ENCODE data around the gene EEF2K. TPM values are rescaled to one million over a fixed set of nuclear protein-coding genes. Genes with fewer than 3 reads are reported as not detected.

EEF2K gene
- total RNA-seq, 1 experiment from 2014 or later: 17.5 TPM

GRCh38 chr16:22315979-22316378 lies 109.9 kb downstream of the EEF2K start:
- Mint-ChIP-seq H3K27me3 (ENCODE audit: insufficient read depth, unreplicated experiment) (no peaks in the 10 kb centered on the region), H3K27ac (ENCODE audit: unreplicated experiment) (no peak overlapping the region), H3K4me3 (ENCODE audit: unreplicated experiment) (no peak overlapping the region), H3K4me1 (ENCODE audit: low read depth, unreplicated experiment) (no peaks in the 10 kb centered on the region), H3K9me3 (ENCODE audit: unreplicated experiment) (no peaks in the 10 kb centered on the region), H3K36me3 (ENCODE audit: insufficient read depth, unreplicated experiment) (peaks cover 76% of the 10 kb centered on the region)
- Histone ChIP-seq H3K4me1 (no peaks in the 10 kb centered on the region), H3K36me3 (ENCODE audit: control insufficient read depth, insufficient read depth, low read length) (peaks cover 3% of the 10 kb centered on the region), H3K4me3 (ENCODE audit: low read depth, low read length) (no peak overlapping the region), H3K9me3 (no peaks in the 10 kb centered on the region), H3K27me3 (replicated peaks; ENCODE audit: control insufficient read depth, insufficient read depth, low read length) (no peaks in the 10 kb centered on the region)
- ChIA-PET CTCF (no interaction called here), POLR2A (no interaction called here)
- intact Hi-C loops (cut with micrococcal nuclease; ENCODE audit: unreplicated experiment): no loop called here
- TF ChIP-seq CTCF (IDR thresholded peaks at IDR 0.05; ENCODE audit: insufficient read depth in 1 of 2, low read depth in 1 of 2, low read length in 1 of 2, severe bottlenecking in 1 of 2, unreplicated experiment in 1 of 2): no peak
- no peak for DNase-seq
- BruUV-seq (replicated peaks): no TSS peak

GRCh38 chr16:22316411-22316811 lies 110.3 kb downstream of the EEF2K start:
- DNase-seq: no peak

GRCh38 chr16:22317001-22317530 lies 111.0 kb downstream of the EEF2K start:
- H3K4me3 ChIP-seq (ENCODE audit: low read depth, low read length): no peak overlapping the region
- no peak overlapping the region for H3K4me3 Mint-ChIP-seq (ENCODE audit: unreplicated experiment)
- H3K36me3 Mint-ChIP-seq (ENCODE audit: insufficient read depth, unreplicated experiment): peaks cover 70% of the 10 kb centered on the region
- DNase-seq: no peak
- no peak overlapping the region for H3K27ac Mint-ChIP-seq (ENCODE audit: unreplicated experiment)
- peaks cover 7% of the 10 kb centered on the region for H3K36me3 ChIP-seq (ENCODE audit: control insufficient read depth, insufficient read depth, low read length)
- no peaks in the 10 kb centered on the region for H3K9me3 ChIP-seq
- no peaks in the 10 kb centered on the region for H3K4me1 ChIP-seq
- H3K9me3 Mint-ChIP-seq (ENCODE audit: unreplicated experiment): no peaks in the 10 kb centered on the region
- H3K27me3 ChIP-seq (replicated peaks; ENCODE audit: control insufficient read depth, insufficient read depth, low read length): no peaks in the 10 kb centered on the region
- intact Hi-C loops (cut with micrococcal nuclease; ENCODE audit: unreplicated experiment): no loop called here
- no peak for TF ChIP-seq CTCF (IDR thresholded peaks at IDR 0.05; ENCODE audit: insufficient read depth in 1 of 2, low read depth in 1 of 2, low read length in 1 of 2, severe bottlenecking in 1 of 2, unreplicated experiment in 1 of 2)
- ChIA-PET CTCF (no interaction called here), POLR2A (no interaction called here)
- no peaks in the 10 kb centered on the region for H3K4me1 Mint-ChIP-seq (ENCODE audit: low read depth, unreplicated experiment)
- H3K27me3 Mint-ChIP-seq (ENCODE audit: insufficient read depth, unreplicated experiment): no peaks in the 10 kb centered on the region
- BruUV-seq (replicated peaks): no TSS peak

More at GRCh38 chr16:22316411-22316811, 110.3 kb downstream of the EEF2K start:
- POLR2A ChIA-PET: no interaction called here
- no peaks in the 10 kb centered on the region for H3K27me3 ChIP-seq (replicated peaks; ENCODE audit: control insufficient read depth, insufficient read depth, low read length)
- intact Hi-C loops (cut with micrococcal nuclease; ENCODE audit: unreplicated experiment): no loop called here
- H3K4me1 Mint-ChIP-seq (ENCODE audit: low read depth, unreplicated experiment): no peaks in the 10 kb centered on the region
- no peak for TF ChIP-seq CTCF (IDR thresholded peaks at IDR 0.05; ENCODE audit: insufficient read depth in 1 of 2, low read depth in 1 of 2, low read length in 1 of 2, severe bottlenecking in 1 of 2, unreplicated experiment in 1 of 2)
- no peaks in the 10 kb centered on the region for H3K27me3 Mint-ChIP-seq (ENCODE audit: insufficient read depth, unreplicated experiment)
- no peak overlapping the region for H3K27ac Mint-ChIP-seq (ENCODE audit: unreplicated experiment)
- no peak overlapping the region for H3K4me3 Mint-ChIP-seq (ENCODE audit: unreplicated experiment)
- H3K36me3 ChIP-seq (ENCODE audit: control insufficient read depth, insufficient read depth, low read length): peaks cover 3% of the 10 kb centered on the region
- no peaks in the 10 kb centered on the region for H3K9me3 Mint-ChIP-seq (ENCODE audit: unreplicated experiment)
- BruUV-seq (replicated peaks): no TSS peak
- CTCF ChIA-PET: no interaction called here
- H3K36me3 Mint-ChIP-seq (ENCODE audit: insufficient read depth, unreplicated experiment): peaks cover 76% of the 10 kb centered on the region
- H3K4me1 ChIP-seq: no peaks in the 10 kb centered on the region
- no peaks in the 10 kb centered on the region for H3K9me3 ChIP-seq
- H3K4me3 ChIP-seq (ENCODE audit: low read depth, low read length): no peak overlapping the region

Data from Caco-2 (cell line).